ENCODE results near the gene TMEM200A.

TMEM200A gene

DNA sequence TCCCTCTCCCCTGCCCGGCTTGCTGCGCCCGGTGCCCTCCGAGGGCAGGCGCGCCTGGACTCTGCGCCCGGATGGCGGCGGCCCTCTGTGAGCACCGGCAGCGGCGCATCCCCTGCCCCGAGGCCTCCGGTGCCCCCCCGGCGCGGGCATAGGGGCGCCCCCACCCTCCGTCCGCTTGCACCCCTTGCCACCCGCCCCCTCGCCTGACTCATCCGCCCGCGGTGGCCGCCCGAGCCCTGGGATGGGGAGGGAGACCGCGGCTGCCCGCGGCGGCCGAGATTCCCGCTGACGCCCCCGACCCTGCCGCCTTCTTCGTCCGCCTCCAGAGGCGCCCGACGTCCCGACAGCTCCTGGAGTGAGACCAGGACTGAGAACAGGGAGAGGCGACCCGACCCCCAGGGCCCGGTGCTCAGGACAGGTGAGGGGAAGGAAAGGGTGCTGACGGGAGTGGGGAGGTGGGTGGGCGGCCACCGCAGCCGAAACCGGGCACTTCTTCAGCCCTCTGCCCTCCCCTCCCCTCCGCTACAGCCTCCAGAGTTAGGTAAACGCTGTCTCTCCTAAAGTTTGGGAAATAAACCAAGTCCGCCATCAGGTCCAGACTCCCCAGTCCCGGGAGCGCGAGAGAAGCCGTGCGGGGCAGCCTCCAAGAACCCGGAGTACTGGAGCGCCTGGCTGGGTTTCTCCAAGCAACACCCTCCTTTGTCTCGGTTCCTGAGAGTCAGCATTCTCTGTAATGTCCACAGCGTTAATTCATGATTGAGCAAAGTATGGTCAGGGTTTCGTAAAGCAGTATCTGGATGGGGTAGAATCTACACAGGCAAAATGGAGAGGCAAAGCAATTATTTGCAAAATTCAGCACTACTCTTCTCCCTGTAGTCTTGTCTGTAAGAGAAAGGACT lies 539 bp downstream of the TMEM200A start:
- intact Hi-C loops (cut with micrococcal nuclease) = no loop called here
- H3K4me1 Mint-ChIP-seq (ENCODE audit: low read depth) = no peaks in the 10 kb centered on the region
- H3K27me3 Mint-ChIP-seq = peaks cover 56% of the 10 kb centered on the region
- peak overlapping the region; percentile 17 for H3K4me3 Mint-ChIP-seq
- no peaks in the 10 kb centered on the region for H3K9me3 Mint-ChIP-seq
- H3K36me3 Mint-ChIP-seq (ENCODE audit: low read depth) = no peaks in the 10 kb centered on the region
- no peak overlapping the region for H3K27ac Mint-ChIP-seq

GRCh38 chr6:130367767-130368166 lies 1.9 kb downstream of the TMEM200A start:
- H3K9me3 Mint-ChIP-seq = no peaks in the 10 kb centered on the region
- intact Hi-C loops (cut with micrococcal nuclease) = no loop called here
- H3K4me1 Mint-ChIP-seq (ENCODE audit: low read depth) = no peaks in the 10 kb centered on the region
- H3K27ac Mint-ChIP-seq = no peak overlapping the region
- no peaks in the 10 kb centered on the region for H3K36me3 Mint-ChIP-seq (ENCODE audit: low read depth)
- H3K4me3 Mint-ChIP-seq = no peak overlapping the region
- H3K27me3 Mint-ChIP-seq = peaks cover 57% of the 10 kb centered on the region

DNA sequence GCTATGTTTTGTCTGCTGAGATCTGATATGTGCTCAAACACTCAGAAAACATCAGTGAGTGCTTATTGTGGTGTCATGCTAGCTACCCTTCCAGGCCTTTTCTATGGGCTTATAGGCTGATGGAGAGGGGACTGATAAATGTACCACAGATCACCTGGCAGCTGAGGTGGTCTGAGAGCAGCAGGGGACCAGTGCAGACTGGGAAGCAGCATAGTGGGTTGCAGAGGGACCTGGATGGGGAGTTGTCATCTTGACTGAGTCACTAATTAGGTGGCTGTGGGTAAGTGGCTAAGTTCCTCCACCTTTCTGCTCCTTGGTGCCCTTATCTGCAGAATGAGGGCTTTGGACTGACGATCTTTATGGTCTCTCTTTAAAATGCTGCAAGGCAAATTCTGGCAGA lies 2.8 kb downstream of the TMEM200A start:
- H3K27me3 Mint-ChIP-seq = peaks cover 52% of the 10 kb centered on the region
- H3K27ac Mint-ChIP-seq = no peak overlapping the region
- H3K4me3 Mint-ChIP-seq = no peak overlapping the region
- H3K9me3 Mint-ChIP-seq = no peaks in the 10 kb centered on the region
- H3K36me3 Mint-ChIP-seq (ENCODE audit: low read depth) = no peaks in the 10 kb centered on the region
- intact Hi-C loops (cut with micrococcal nuclease) = no loop called here
- no peaks in the 10 kb centered on the region for H3K4me1 Mint-ChIP-seq (ENCODE audit: low read depth)

- H3K27me3 Mint-ChIP-seq = peaks cover 41% of the 10 kb centered on the region
- H3K36me3 Mint-ChIP-seq (ENCODE audit: low read depth) = no peaks in the 10 kb centered on the region
- H3K4me1 Mint-ChIP-seq (ENCODE audit: low read depth) = no peaks in the 10 kb centered on the region
- no peak overlapping the region for H3K4me3 Mint-ChIP-seq
- no peak overlapping the region for H3K27ac Mint-ChIP-seq
- intact Hi-C loops (cut with micrococcal nuclease) = no loop called here
- H3K9me3 Mint-ChIP-seq = no peaks in the 10 kb centered on the region
Measured at GRCh38 chr6:130369831-130370230, 4.0 kb downstream of the TMEM200A start.

- no peaks in the 10 kb centered on the region for H3K4me1 Mint-ChIP-seq (ENCODE audit: low read depth)
- no peak overlapping the region for H3K27ac Mint-ChIP-seq
- no peaks in the 10 kb centered on the region for H3K9me3 Mint-ChIP-seq
- intact Hi-C loops (cut with micrococcal nuclease) = no loop called here
- peaks cover 21% of the 10 kb centered on the region for H3K27me3 Mint-ChIP-seq
- no peaks in the 10 kb centered on the region for H3K36me3 Mint-ChIP-seq (ENCODE audit: low read depth)
- no peak overlapping the region for H3K4me3 Mint-ChIP-seq
Measured at GRCh38 chr6:130371921-130372420, 6.2 kb downstream of the TMEM200A start.

DNA sequence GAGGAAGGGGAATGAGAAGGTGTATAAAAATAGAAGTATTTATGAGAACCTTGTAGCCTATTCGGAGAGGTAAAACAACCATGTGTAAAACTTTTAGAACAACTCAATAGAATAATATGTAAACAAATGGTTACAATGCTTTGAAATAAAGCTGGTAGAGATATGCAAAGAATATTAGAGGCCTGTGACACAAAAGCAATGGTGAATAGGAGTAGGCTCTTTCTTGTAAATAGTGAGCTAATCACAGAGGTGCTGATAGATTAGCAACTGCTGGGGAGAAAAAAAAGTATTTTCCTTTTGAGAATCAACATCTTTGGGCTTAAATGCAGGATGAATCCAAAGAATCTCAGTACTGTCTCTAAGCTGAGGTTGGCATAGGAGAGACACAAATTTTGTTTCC lies 7.0 kb downstream of the TMEM200A start:
- no peak overlapping the region for H3K4me3 Mint-ChIP-seq
- peaks cover 18% of the 10 kb centered on the region for H3K27me3 Mint-ChIP-seq
- no peaks in the 10 kb centered on the region for H3K36me3 Mint-ChIP-seq (ENCODE audit: low read depth)
- no peaks in the 10 kb centered on the region for H3K9me3 Mint-ChIP-seq
- H3K27ac Mint-ChIP-seq = no peak overlapping the region
- no peaks in the 10 kb centered on the region for H3K4me1 Mint-ChIP-seq (ENCODE audit: low read depth)
- intact Hi-C loops (cut with micrococcal nuclease) = no loop called here

DNA sequence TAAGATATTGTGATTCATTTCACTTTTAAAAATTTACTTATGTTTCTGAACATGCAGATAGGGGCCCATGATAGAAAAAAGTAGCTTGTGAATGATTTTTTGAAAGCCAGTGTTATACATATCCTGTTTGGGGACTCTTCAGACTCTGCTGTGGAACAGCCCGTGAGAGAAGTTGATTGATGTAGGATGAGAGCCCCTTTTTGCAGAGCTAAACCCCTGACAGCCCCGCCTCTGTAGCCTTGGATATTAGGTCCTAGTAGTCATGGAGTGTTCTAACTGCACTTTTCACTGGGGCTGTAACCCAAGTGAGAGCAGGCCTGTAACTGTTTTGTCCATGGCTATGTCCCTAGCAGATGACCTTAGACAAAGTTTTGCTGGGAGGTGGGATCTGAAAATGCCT lies 8.2 kb downstream of the TMEM200A start:
- Mint-ChIP-seq H3K9me3 (no peaks in the 10 kb centered on the region), H3K36me3 (ENCODE audit: low read depth) (no peaks in the 10 kb centered on the region), H3K4me1 (ENCODE audit: low read depth) (no peaks in the 10 kb centered on the region), H3K4me3 (no peak overlapping the region), H3K27me3 (peaks cover 8% of the 10 kb centered on the region), H3K27ac (no peak overlapping the region)
- intact Hi-C loops (cut with micrococcal nuclease) = no loop called here

- Mint-ChIP-seq H3K36me3 (ENCODE audit: low read depth) (no peaks in the 10 kb centered on the region), H3K27ac (no peak overlapping the region), H3K4me1 (ENCODE audit: low read depth) (no peaks in the 10 kb centered on the region), H3K9me3 (no peaks in the 10 kb centered on the region), H3K4me3 (no peak overlapping the region), H3K27me3 (no peaks in the 10 kb centered on the region)
- intact Hi-C loops (cut with micrococcal nuclease) = no loop called here
Measured at GRCh38 chr6:130376936-130377335, 11.1 kb downstream of the TMEM200A start.

DNA sequence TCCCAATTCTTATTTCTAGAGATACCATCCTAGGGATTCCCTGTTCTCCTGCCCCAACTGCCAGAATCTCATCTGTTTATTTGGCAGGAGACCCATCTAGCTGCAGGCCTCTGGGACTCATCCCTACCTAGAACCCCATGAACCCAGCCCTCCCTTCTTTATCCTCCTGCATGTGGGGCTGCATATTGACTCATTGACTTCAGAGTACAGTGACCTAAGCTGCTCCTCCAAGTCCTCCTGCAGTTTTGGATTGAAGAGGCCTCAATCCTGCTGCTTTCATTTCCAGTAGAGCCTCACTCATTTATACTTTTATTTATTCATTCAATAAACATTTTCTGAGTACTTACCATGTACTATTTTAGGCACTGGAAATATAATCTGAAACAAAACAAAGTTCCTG lies 11.6 kb downstream of the TMEM200A start:
- intact Hi-C loops (cut with micrococcal nuclease) = no loop called here
- Mint-ChIP-seq H3K27me3 (no peaks in the 10 kb centered on the region), H3K9me3 (no peaks in the 10 kb centered on the region), H3K27ac (no peak overlapping the region), H3K4me3 (no peak overlapping the region), H3K4me1 (ENCODE audit: low read depth) (no peaks in the 10 kb centered on the region), H3K36me3 (ENCODE audit: low read depth) (no peaks in the 10 kb centered on the region)

GRCh38 chr6:130377915-130378314 lies 12.1 kb downstream of the TMEM200A start:
- Mint-ChIP-seq H3K36me3 (ENCODE audit: low read depth) (no peaks in the 10 kb centered on the region), H3K27me3 (no peaks in the 10 kb centered on the region), H3K4me3 (no peak overlapping the region), H3K4me1 (ENCODE audit: low read depth) (no peaks in the 10 kb centered on the region), H3K9me3 (no peaks in the 10 kb centered on the region), H3K27ac (no peak overlapping the region)
- intact Hi-C loops (cut with micrococcal nuclease) = no loop called here

DNA sequence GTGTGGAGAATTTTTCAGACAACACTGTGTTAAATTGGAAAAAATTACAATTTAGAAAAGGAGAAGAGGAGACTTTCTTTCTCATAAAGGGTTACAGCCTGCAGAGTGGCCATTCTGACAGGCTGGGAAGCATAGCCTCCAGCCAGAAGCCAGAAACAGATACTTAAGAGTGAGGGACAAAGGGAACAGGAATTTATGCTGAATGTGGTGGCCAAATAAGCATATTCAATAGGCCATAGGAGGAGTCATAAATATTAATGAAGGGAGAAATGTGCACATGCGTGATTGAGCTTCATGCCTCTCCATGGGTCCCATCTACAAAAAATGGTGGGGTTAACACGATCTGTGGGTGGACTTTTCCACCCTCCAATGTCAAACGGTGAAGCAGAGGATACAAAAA lies 13.4 kb downstream of the TMEM200A start:
- Mint-ChIP-seq H3K27me3 (no peaks in the 10 kb centered on the region), H3K4me3 (no peak overlapping the region), H3K9me3 (no peaks in the 10 kb centered on the region), H3K36me3 (ENCODE audit: low read depth) (no peaks in the 10 kb centered on the region), H3K27ac (no peak overlapping the region), H3K4me1 (ENCODE audit: low read depth) (no peaks in the 10 kb centered on the region)
- intact Hi-C loops (cut with micrococcal nuclease) = no loop called here

- H3K27ac Mint-ChIP-seq = no peak overlapping the region
- H3K9me3 Mint-ChIP-seq = no peaks in the 10 kb centered on the region
- H3K27me3 Mint-ChIP-seq = no peaks in the 10 kb centered on the region
- H3K36me3 Mint-ChIP-seq (ENCODE audit: low read depth) = no peaks in the 10 kb centered on the region
- intact Hi-C loops (cut with micrococcal nuclease) = no loop called here
- no peaks in the 10 kb centered on the region for H3K4me1 Mint-ChIP-seq (ENCODE audit: low read depth)
- no peak overlapping the region for H3K4me3 Mint-ChIP-seq
Measured at GRCh38 chr6:130381012-130381411, 15.2 kb downstream of the TMEM200A start.

DNA sequence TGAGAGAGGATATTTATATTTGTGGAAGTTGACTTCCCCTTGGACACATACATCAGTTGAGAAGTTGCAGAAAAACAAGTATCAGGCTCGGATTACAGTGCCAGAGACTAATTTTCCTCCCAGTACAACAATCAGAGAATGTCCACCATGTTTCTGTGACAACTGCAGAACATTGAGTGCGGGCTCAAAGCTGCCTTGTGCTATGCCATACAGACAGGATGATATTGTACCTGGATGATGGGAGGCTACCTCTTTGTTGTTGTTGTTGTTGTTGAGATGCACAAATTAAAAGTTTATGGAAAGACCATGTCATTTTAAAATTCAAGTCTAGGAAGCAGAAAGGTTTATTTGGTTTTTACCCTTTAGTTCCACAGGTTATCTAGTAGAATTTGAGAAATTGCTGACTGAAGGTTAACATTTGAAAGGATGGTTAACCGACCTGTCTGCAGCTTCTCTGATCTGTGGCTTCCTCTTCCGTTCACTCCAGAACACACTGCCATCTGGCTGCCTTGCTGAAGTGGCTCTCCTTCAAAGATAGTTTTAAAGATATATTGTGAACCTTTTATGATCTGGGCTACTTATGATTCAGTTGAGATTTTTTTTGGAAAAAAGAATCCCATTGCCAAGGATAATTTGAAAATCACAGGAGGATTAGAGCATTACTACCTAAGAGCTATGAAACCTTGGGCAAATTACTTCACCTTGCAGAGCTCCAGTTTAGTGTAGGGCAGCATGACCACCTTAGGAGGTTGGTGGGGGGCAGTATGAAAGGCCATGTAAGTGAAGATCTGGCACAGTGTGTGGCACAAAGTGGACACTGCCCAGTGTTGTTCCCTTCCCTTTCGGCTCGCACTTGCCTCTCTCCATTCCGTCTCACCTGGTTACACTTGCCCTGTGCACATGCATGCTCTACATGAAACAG lies 15.9 kb downstream of the TMEM200A start:
- Mint-ChIP-seq H3K4me3 (no peak overlapping the region), H3K9me3 (no peaks in the 10 kb centered on the region), H3K27me3 (no peaks in the 10 kb centered on the region), H3K27ac (no peak overlapping the region), H3K36me3 (ENCODE audit: low read depth) (no peaks in the 10 kb centered on the region), H3K4me1 (ENCODE audit: low read depth) (no peaks in the 10 kb centered on the region)
- intact Hi-C loops (cut with micrococcal nuclease) = no loop called here

- Mint-ChIP-seq H3K4me1 (ENCODE audit: low read depth) (no peaks in the 10 kb centered on the region), H3K36me3 (ENCODE audit: low read depth) (no peaks in the 10 kb centered on the region), H3K27me3 (no peaks in the 10 kb centered on the region), H3K27ac (no peak overlapping the region), H3K9me3 (no peaks in the 10 kb centered on the region), H3K4me3 (no peak overlapping the region)
- intact Hi-C loops (cut with micrococcal nuclease) = no loop called here
Measured at GRCh38 chr6:130382872-130383490, 17.2 kb downstream of the TMEM200A start.

All from dendritic cell treated with granulocyte-macrophage colony-stimulating factor and Interleukin-4, amounts not matched to agents 40 ng/mL and 50 ng/mL, for 4 days (primary cell).